Tongue (tissue), 2 donors: ENCODE data around the gene ITFG1. TPM values are rescaled to one million over a fixed set of nuclear protein-coding genes. Genes with fewer than 3 reads are reported as not detected.

Source experiments
- small RNA-seq: library from RNA; depleted of rRNA; stranded (forward); fragments of <200 nt; gene quantifications from one replicate; pipeline ENCODE3, GENCODE V24; 2014; ENCODE audit warnings: low replicate concordance
- total RNA-seq: library from RNA; depleted of rRNA; stranded (reverse); fragments of >200 nt; gene quantifications from one replicate; pipeline ENCODE4 v1.2.3, GENCODE V29; 2014

Gene ITFG1
- total RNA-seq, 1 donor from 2014 or later: 78.2 TPM

Small RNAs within 50 kb of the gene (small RNA-seq; reads per million reads assigned to genes)
- gene RF00019 (not detected), gene RNA5SP425 (not detected)

Other genes starting within 250 kb of the ITFG1 start
- 107 TPM for gene PHKB, start 268 bp upstream of the ITFG1 start, total RNA-seq